SK-N-SH treated with all-trans-retinoic acid at 6 μM for 48 hours (cell line): ENCODE data around the gene TRIM71.

Experiments used
- ATAC-seq: fragments of 200-7000 bp; cut with Tn5 transposase; 3 replicates; pipeline ENCODE4 v1.9.1; 2020; ENCODE audit warnings: mild to moderate bottlenecking, moderate library complexity
- ARNTL ChIP-seq: fragments of 450-650 bp; formaldehyde crosslinking; IDR thresholded peaks from 2 replicates; pipeline ENCODE4 v1.5.0; 2020; ENCODE audit warnings: low read depth, mild to moderate bottlenecking, moderate library complexity, borderline replicate concordance
- BACH2 ChIP-seq: fragments of 250-450 bp; sonication (Bioruptor Pico); IDR thresholded peaks from 2 replicates; pipeline ENCODE4 v1.9.0; 2021; ENCODE audit warnings: mild to moderate bottlenecking, borderline replicate concordance
- CSDC2 ChIP-seq: fragments of 250-450 bp; sonication (Bioruptor Pico); IDR thresholded peaks from 2 replicates; pipeline ENCODE4 v1.5.0; 2020; ENCODE audit warnings: mild to moderate bottlenecking, moderate library complexity
- ESRRG ChIP-seq: fragments of 250-450 bp; sonication (Bioruptor Pico); IDR thresholded peaks from 2 replicates; pipeline ENCODE4 v1.6.1; 2021; ENCODE audit warnings: mild to moderate bottlenecking
- GLIS3 ChIP-seq: fragments of 250-450 bp; sonication (Bioruptor Pico); IDR thresholded peaks from 2 replicates; pipeline ENCODE4 v1.5.0; 2020; ENCODE audit warnings: mild to moderate bottlenecking, moderate library complexity
- ISL1 ChIP-seq: fragments of 250-450 bp; sonication (Bioruptor Pico); IDR thresholded peaks from 2 replicates; pipeline ENCODE4 v2.1.2; 2022; ENCODE audit warnings: mild to moderate bottlenecking, moderate library complexity
- OSR1 ChIP-seq: fragments of 250-450 bp; sonication (Bioruptor Pico); IDR thresholded peaks from 2 replicates; pipeline ENCODE4 v1.8.0; 2022; ENCODE audit warnings: moderate library complexity, mild to moderate bottlenecking, inconsistent platforms
- PPARA ChIP-seq: fragments of 250-450 bp; sonication (Bioruptor Pico); IDR thresholded peaks from 2 replicates; pipeline ENCODE4 v1.5.0; 2020; ENCODE audit warnings: mild to moderate bottlenecking, borderline replicate concordance
- RARB ChIP-seq: fragments of 250-450 bp; sonication (Bioruptor Pico); IDR thresholded peaks from 2 replicates; pipeline ENCODE4 v1.8.0; 2021; ENCODE audit warnings: mild to moderate bottlenecking, moderate library complexity
- TCF4 ChIP-seq: fragments of 250-450 bp; sonication (Bioruptor Pico); IDR thresholded peaks from 2 replicates; pipeline ENCODE4 v1.8.0; 2021; ENCODE audit warnings: mild to moderate bottlenecking, moderate library complexity, borderline replicate concordance
- ZC3H10 ChIP-seq: fragments of 250-450 bp; sonication (Bioruptor Pico); IDR thresholded peaks from 2 replicates; pipeline ENCODE4 v1.5.1; 2021; ENCODE audit warnings: mild to moderate bottlenecking, moderate library complexity
- ZFP3 ChIP-seq: fragments of 250-450 bp; sonication (Bioruptor Pico); IDR thresholded peaks from 2 replicates; pipeline ENCODE4 v1.5.0; 2020; ENCODE audit warnings: mild to moderate bottlenecking, moderate library complexity
- ZFP30 ChIP-seq: fragments of 450-650 bp; formaldehyde crosslinking; IDR thresholded peaks from 2 replicates; pipeline ENCODE4 v1.5.0; 2022; ENCODE audit warnings: mild to moderate bottlenecking, moderate library complexity
- ZNF565 ChIP-seq: fragments of 450-650 bp; formaldehyde crosslinking; conservative IDR thresholded peaks from 2 replicates; pipeline ENCODE4 v1.5.0; 2020; ENCODE audit warnings: low read depth, mild to moderate bottlenecking, moderate library complexity
- ZNF70 ChIP-seq: fragments of 450-650 bp; formaldehyde crosslinking; IDR thresholded peaks from 2 replicates; pipeline ENCODE4 v1.5.0; 2020; ENCODE audit warnings: mild to moderate bottlenecking, moderate library complexity
- TF ChIP-seq, protein P1 (sequence below): fragments of 250-450 bp; sonication (Bioruptor Pico); IDR thresholded peaks from 2 replicates; pipeline ENCODE4 v1.5.0; 2020; ENCODE audit warnings: mild to moderate bottlenecking, moderate library complexity
- TF ChIP-seq, protein P2 (sequence below): fragments of 250-450 bp; sonication (Bioruptor Pico); IDR thresholded peaks from 2 replicates; pipeline ENCODE4 v1.5.1; 2020; ENCODE audit warnings: low read depth, mild to moderate bottlenecking, moderate library complexity
- TF ChIP-seq, protein P3 (sequence below): fragments of 250-450 bp; sonication (Bioruptor Pico); IDR thresholded peaks from 2 replicates; pipeline ENCODE4 v1.5.1; 2021; ENCODE audit warnings: mild to moderate bottlenecking, moderate library complexity
- TF ChIP-seq, protein P4 (sequence below): fragments of 250-450 bp; sonication (Bioruptor Pico); IDR thresholded peaks from 2 replicates; pipeline ENCODE4 v1.8.0; 2021; ENCODE audit warnings: low read depth, mild to moderate bottlenecking, moderate library complexity, borderline replicate concordance

Gene TRIM71

DNA sequence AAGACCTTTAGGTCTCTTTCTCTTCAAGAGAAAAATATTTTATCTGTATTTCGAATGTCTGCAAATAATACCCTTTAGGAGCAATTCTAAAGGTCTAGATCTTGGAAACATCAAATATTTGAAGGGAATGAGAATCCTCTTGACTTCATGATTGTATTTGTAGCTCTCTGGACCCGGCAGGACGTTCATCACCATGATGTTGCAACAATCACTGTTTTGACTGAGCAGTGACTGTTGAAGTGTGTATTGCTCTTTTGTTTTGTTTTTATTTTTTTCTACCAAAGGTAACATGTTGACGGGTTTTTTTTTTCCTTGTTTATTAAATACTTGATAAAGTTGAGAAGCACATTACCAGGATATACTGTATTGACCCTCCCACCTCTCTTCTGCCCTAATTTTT, 78.3 kb downstream of the TRIM71 start:
- ATAC-seq: no peak

DNA sequence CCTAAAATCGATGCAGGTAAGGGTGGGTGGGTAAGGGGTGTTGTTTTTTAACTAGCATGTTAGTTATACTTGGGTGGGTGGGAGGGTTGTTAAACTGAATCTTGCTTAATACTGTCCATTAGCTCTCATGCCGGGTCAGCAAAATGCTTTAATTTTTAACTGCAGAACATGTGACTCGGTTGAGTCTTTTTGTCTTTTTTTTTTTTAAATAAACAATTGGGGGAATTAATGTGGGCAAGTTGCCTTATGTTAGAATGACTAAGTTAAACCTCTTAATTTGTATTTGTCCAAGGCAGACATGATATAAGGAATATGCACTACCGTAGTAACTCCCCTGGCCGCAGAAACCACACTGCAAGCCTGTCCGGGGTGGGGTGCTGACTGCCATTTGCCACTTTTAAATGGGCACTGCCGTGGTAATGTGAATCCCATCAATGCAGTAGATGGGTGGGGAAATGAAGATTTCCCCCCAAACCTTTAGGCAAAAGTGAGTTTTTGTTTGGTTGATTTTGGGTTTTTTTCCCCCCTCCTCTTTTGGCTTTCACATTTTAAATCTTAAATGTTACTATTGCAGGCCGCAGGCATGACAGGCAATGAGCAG, 79.3 kb downstream of the TRIM71 start:
- ATAC-seq: no peak
- TF ChIP-seq, protein P1, sequence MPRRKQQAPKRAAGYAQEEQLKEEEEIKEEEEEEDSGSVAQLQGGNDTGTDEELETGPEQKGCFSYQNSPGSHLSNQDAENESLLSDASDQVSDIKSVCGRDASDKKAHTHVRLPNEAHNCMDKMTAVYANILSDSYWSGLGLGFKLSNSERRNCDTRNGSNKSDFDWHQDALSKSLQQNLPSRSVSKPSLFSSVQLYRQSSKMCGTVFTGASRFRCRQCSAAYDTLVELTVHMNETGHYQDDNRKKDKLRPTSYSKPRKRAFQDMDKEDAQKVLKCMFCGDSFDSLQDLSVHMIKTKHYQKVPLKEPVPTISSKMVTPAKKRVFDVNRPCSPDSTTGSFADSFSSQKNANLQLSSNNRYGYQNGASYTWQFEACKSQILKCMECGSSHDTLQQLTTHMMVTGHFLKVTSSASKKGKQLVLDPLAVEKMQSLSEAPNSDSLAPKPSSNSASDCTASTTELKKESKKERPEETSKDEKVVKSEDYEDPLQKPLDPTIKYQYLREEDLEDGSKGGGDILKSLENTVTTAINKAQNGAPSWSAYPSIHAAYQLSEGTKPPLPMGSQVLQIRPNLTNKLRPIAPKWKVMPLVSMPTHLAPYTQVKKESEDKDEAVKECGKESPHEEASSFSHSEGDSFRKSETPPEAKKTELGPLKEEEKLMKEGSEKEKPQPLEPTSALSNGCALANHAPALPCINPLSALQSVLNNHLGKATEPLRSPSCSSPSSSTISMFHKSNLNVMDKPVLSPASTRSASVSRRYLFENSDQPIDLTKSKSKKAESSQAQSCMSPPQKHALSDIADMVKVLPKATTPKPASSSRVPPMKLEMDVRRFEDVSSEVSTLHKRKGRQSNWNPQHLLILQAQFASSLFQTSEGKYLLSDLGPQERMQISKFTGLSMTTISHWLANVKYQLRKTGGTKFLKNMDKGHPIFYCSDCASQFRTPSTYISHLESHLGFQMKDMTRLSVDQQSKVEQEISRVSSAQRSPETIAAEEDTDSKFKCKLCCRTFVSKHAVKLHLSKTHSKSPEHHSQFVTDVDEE (CRISPR knock-in tag): no peak
- TF ChIP-seq ZFP3 (no peak), ZNF565 (no peak), OSR1 (CRISPR knock-in tag) (no peak), RARB (no peak), TCF4 (no peak), ISL1 (no peak), ARNTL (CRISPR knock-in tag) (no peak), ESRRG (CRISPR knock-in tag) (no peak)
- TF ChIP-seq, protein P2, sequence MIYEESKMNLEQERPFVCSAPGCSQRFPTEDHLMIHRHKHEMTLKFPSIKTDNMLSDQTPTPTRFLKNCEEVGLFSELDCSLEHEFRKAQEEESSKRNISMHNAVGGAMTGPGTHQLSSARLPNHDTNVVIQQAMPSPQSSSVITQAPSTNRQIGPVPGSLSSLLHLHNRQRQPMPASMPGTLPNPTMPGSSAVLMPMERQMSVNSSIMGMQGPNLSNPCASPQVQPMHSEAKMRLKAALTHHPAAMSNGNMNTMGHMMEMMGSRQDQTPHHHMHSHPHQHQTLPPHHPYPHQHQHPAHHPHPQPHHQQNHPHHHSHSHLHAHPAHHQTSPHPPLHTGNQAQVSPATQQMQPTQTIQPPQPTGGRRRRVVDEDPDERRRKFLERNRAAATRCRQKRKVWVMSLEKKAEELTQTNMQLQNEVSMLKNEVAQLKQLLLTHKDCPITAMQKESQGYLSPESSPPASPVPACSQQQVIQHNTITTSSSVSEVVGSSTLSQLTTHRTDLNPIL (CRISPR knock-in tag): no peak
- TF ChIP-seq, protein P3, sequence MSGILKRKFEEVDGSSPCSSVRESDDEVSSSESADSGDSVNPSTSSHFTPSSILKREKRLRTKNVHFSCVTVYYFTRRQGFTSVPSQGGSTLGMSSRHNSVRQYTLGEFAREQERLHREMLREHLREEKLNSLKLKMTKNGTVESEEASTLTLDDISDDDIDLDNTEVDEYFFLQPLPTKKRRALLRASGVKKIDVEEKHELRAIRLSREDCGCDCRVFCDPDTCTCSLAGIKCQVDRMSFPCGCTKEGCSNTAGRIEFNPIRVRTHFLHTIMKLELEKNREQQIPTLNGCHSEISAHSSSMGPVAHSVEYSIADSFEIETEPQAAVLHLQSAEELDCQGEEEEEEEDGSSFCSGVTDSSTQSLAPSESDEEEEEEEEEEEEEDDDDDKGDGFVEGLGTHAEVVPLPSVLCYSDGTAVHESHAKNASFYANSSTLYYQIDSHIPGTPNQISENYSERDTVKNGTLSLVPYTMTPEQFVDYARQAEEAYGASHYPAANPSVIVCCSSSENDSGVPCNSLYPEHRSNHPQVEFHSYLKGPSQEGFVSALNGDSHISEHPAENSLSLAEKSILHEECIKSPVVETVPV (CRISPR knock-in tag): no peak

More for the DNA sequence above, 78.3 kb downstream of the TRIM71 start:
- TF ChIP-seq, protein P3 (CRISPR knock-in tag): no peak
- TF ChIP-seq ZFP30: no peak
- no peak for TF ChIP-seq RARB
- TF ChIP-seq ARNTL (CRISPR knock-in tag): no peak
- no peak for TF ChIP-seq ZFP3
- no peak for TF ChIP-seq GLIS3 (CRISPR knock-in tag)
- TF ChIP-seq, protein P4, sequence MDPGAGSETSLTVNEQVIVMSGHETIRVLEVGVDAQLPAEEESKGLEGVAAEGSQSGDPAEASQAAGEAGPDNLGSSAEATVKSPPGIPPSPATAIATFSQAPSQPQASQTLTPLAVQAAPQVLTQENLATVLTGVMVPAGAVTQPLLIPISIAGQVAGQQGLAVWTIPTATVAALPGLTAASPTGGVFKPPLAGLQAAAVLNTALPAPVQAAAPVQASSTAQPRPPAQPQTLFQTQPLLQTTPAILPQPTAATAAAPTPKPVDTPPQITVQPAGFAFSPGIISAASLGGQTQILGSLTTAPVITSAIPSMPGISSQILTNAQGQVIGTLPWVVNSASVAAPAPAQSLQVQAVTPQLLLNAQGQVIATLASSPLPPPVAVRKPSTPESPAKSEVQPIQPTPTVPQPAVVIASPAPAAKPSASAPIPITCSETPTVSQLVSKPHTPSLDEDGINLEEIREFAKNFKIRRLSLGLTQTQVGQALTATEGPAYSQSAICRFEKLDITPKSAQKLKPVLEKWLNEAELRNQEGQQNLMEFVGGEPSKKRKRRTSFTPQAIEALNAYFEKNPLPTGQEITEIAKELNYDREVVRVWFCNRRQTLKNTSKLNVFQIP (CRISPR knock-in tag): no peak

DNA sequence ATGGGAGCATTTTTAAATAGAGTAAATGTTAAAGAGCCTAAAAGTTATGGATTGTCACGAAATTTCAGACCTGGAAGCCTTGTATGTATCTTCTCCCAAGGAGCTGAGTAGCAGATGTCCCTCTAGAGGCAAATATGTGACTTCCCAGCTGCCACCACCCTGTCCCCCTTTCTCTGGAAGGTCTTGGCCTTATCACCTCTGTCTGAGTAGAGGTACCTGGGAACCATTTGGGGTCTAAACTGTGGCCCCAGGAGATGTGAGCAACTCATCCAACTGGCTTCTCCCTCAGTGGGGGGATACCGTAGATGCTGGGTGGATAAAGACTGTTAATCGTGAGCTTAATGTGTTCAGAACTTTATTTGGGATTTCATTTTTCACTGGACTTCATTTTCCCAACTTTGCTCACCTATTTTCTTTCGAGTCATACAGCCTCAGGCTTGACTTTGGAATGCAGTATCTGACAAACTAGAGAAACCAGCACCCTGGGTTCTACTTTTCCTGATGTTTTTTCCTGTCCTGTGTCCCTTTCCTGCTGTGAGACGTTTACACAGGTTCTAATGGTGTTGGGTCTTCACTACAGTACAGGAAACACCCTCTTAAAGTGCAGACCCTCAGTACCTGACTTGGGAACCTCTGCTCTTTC, 80.3 kb downstream of the TRIM71 start:
- ATAC-seq: no peak

DNA sequence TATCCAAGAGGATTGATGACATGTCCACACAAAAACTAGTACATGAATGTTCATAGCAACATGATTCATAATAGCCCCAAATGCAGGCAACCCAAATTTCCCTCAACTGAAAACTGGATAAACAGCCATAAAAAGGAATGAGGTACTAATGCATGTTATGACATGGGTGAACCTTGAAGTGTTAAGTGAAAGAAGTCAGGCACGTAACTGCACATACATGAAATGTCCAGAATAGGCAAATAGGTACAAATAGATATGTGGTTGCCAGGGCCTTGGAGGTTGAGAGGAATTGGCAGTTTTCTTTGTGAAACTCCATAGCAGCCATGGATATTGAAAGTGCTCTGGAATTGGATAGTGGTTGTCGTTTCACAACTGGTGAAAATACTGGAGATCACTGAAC, 81.5 kb downstream of the TRIM71 start:
- no peak for ATAC-seq
- TF ChIP-seq GLIS3 (CRISPR knock-in tag): no peak
- no peak for TF ChIP-seq ISL1
- no peak for TF ChIP-seq BACH2 (CRISPR knock-in tag)
- no peak for TF ChIP-seq PPARA (CRISPR knock-in tag)
- TF ChIP-seq, protein P1 (CRISPR knock-in tag): no peak
- TF ChIP-seq ZNF70 (CRISPR knock-in tag): no peak
- TF ChIP-seq ESRRG (CRISPR knock-in tag): no peak
- TF ChIP-seq, protein P4 (CRISPR knock-in tag): no peak
- TF ChIP-seq ZFP30: no peak
- TF ChIP-seq, protein P3 (CRISPR knock-in tag): no peak
- TF ChIP-seq ZC3H10 (CRISPR knock-in tag): no peak
- TF ChIP-seq ZFP3: no peak
- no peak for TF ChIP-seq CSDC2 (CRISPR knock-in tag)

More for the DNA sequence above, 80.3 kb downstream of the TRIM71 start:
- TF ChIP-seq BACH2 (CRISPR knock-in tag): no peak
